WI38 (cell line): ENCODE results near the gene ASB6.

Experiments used
- H3K4me3 ChIP-seq: 2 replicates; pipeline ENCODE4 v1.5.1; 2011; ENCODE audit warnings: low read depth, mild to moderate bottlenecking, control low read depth, low read length
- CTCF ChIP-seq: IDR thresholded peaks from 2 replicates; pipeline ENCODE4 v1.5.1; 2012; ENCODE audit warnings: low read depth, mild to moderate bottlenecking, control low read depth, low read length

ASB6 gene

GRCh38 chr9:129590466-129590865 lies 51.5 kb downstream of the ASB6 start:
- TF ChIP-seq CTCF: no peak
- no peak overlapping the region for H3K4me3 ChIP-seq

GRCh38 chr9:129587487-129588262 lies 54.3 kb downstream of the ASB6 start:
- TF ChIP-seq CTCF: no peak
- no peak overlapping the region for H3K4me3 ChIP-seq

- H3K4me3 ChIP-seq: no peak overlapping the region
- no peak for TF ChIP-seq CTCF
These were observed 55.3 kb downstream of the ASB6 start for GRCh38 chr9:129586685-129587084.

GRCh38 chr9:129586245-129586644 lies 55.7 kb downstream of the ASB6 start:
- no peak overlapping the region for H3K4me3 ChIP-seq
- no peak for TF ChIP-seq CTCF

- no peak overlapping the region for H3K4me3 ChIP-seq
- no peak for TF ChIP-seq CTCF
These were observed 56.6 kb downstream of the ASB6 start for GRCh38 chr9:129585352-129585751.
